GM12878 (cell line): ENCODE results near the gene NDUFB7. TPM values are rescaled to one million over a fixed set of nuclear protein-coding genes. Genes with fewer than 3 reads are reported as not detected.

ENCODE experiments used
- ATAC-seq: fragments of 200-7000 bp; cut with Tn5 transposase; 3 replicates; pipeline ENCODE4 v1.9.1; 2020; ENCODE audit warnings: mild to moderate bottlenecking, moderate library complexity
- BruUV-seq: library from RNA; stranded (reverse); fragments of 400-500 nt; replicated peaks from 2 replicates; lab custom pipeline; 2021; lab: Mats Ljungman, UMichigan
- CTCF ChIA-PET: fragments of 300-600 bp; sonication (Branson Sonifier 250); formaldehyde crosslinking; extraction: SDS; loops from one replicate; lab custom pipeline; 2021; ENCODE audit warnings: inconsistent platforms; lab: Yijun Ruan, JAX
- POLR2A ChIA-PET: fragments of 350-600 bp; formaldehyde crosslinking; extraction: SDS; loops from one replicate; lab custom pipeline; 2021; ENCODE audit warnings: inconsistent platforms; lab: Charles Lee
- RAD21 ChIA-PET: fragments of 300-600 bp; sonication (Branson Sonifier 250); formaldehyde crosslinking; loops from one replicate; lab custom pipeline; 2023; ENCODE audit warnings: antibody characterized with exemption; ENCODE audit not compliant: unreplicated experiment; lab: Charles Lee
- SMC1A ChIA-PET: fragments of 300-600 bp; sonication (Branson Sonifier 250); formaldehyde crosslinking; loops from one replicate; lab custom pipeline; 2023; ENCODE audit not compliant: unreplicated experiment, uncharacterized antibody; lab: Charles Lee
- DNase-seq: peaks from one replicate; pipeline ENCODE4 v3.0.0-alpha.2; 2011; ENCODE audit warnings: low read depth, low spot score
- FAIRE-seq: peaks from 3 replicates; lab custom pipeline; 2011; peaks lifted over from hg19 to GRCh38; lab: Jason Lieb, UNC
- H2AFZ ChIP-seq: 2 replicates; pipeline ENCODE4 v1.6.0; 2011; ENCODE audit warnings: low read depth, low read length, control low read depth; ENCODE audit not compliant: control insufficient read depth
- H3K27ac ChIP-seq: 2 replicates; pipeline ENCODE4 v1.5.1; 2011; ENCODE audit warnings: control low read depth; ENCODE audit not compliant: control insufficient read depth, insufficient read depth
- H3K27me3 ChIP-seq, 2 experiments: replicated peaks in 1 of 2; 2 replicates each; pipeline versions ENCODE4 v1.6.0 to v1.6.1; 2011; ENCODE audit warnings: low read length in 1 of 2; ENCODE audit not compliant: control insufficient read depth in 2 of 2, insufficient read depth in 2 of 2
- H3K36me3 ChIP-seq, 2 experiments: 2 replicates each; pipeline ENCODE4 v1.5.1; 2011; ENCODE audit warnings: low read length in 1 of 2; ENCODE audit not compliant: control insufficient read depth in 2 of 2, insufficient read depth in 2 of 2
- H3K4me1 ChIP-seq: 2 replicates; pipeline ENCODE4 v1.6.1; 2011; ENCODE audit warnings: mild to moderate bottlenecking, low read length, moderate library complexity, mixed read lengths; ENCODE audit not compliant: control insufficient read depth, insufficient read depth
- H3K4me2 ChIP-seq: 2 replicates; pipeline ENCODE4 v1.6.0; 2011; ENCODE audit warnings: control low read depth; ENCODE audit not compliant: control insufficient read depth, insufficient read depth
- H3K4me3 ChIP-seq: fragments of 200-600 bp; sonication (generic); 2 replicates; pipeline ENCODE4 v1.5.1; 2016
- H3K79me2 ChIP-seq: 2 replicates; pipeline ENCODE4 v1.6.0; 2011; ENCODE audit warnings: low read length; ENCODE audit not compliant: control insufficient read depth, insufficient read depth
- H3K9ac ChIP-seq: 2 replicates; pipeline ENCODE4 v1.8.0; 2011; ENCODE audit warnings: low read length, control low read depth, mixed read lengths; ENCODE audit not compliant: control insufficient read depth, insufficient read depth
- H3K9me3 ChIP-seq: replicated peaks from 3 replicates; pipeline ENCODE4 v1.5.1; 2011; ENCODE audit warnings: mild to moderate bottlenecking, low read length; ENCODE audit not compliant: control insufficient read depth, insufficient read depth
- H4K20me1 ChIP-seq: 2 replicates; pipeline ENCODE4 v1.6.0; 2011; ENCODE audit not compliant: control insufficient read depth, insufficient read depth
- FOS ChIP-seq: IDR thresholded peaks from 3 replicates; pipeline ENCODE4 v1.6.1; 2011; ENCODE audit warnings: borderline replicate concordance; ENCODE audit not compliant: insufficient read length; ENCODE audit errors: extremely low read depth
- NR2C2 ChIP-seq: IDR thresholded peaks from 2 replicates; pipeline ENCODE4 v1.6.1; 2011; ENCODE audit warnings: borderline replicate concordance, low read depth; ENCODE audit not compliant: control insufficient read depth, insufficient read length
- POLR2A ChIP-seq: IDR thresholded peaks from 2 replicates; pipeline ENCODE4 v1.6.1; 2011; ENCODE audit warnings: low read depth, mild to moderate bottlenecking, low read length
- WRNIP1 ChIP-seq: IDR thresholded peaks from 2 replicates; pipeline ENCODE4 v1.6.1; 2011; ENCODE audit warnings: low read depth, low read length, improper control_type of control experiment, borderline replicate concordance
- WGBS: methylation state at CpG from one replicate; pipeline ENCODE4 v1.1.6; 2016; ENCODE audit warnings: low lambda C conversion rate; ENCODE audit not compliant: insufficient replicate concordance, insufficient coverage; ENCODE audit errors: missing lambda C conversion rate; 5-methylcytosine and 5-hydroxymethylcytosine counted together
- in situ Hi-C: fragments of 300-500 bp; cut with MboI; formaldehyde crosslinking; loops from 9 replicates; pipeline ENCODE4 v1.14.3; 2018; ENCODE audit warnings: mixed read lengths
- intact Hi-C: fragments of 100-400 bp; cut with micrococcal nuclease; formaldehyde crosslinking; loops from one replicate; pipeline ENCODE4 v1.14.2; 2022; ENCODE audit not compliant: unreplicated experiment
- polyA plus RNA-seq, 11 experiments: library from polyadenylated mRNA; depleted of rRNA in 4 of 11; unstranded in 6 of 11; stranded (reverse) in 5 of 11; fragments of >200 nt; fragmentation: Nextera tagmentation in 4 of 11; fragmentation: Illumina TruSeq in 1 of 11; extraction: Ambion mirVana in 4 of 11; extraction: Trizol in 1 of 11; gene quantifications; 1 replicate in 1 of 11; 2 replicates in 10 of 11; pipeline versions ENCODE4 v1.2.1 to v1.2.3, GENCODE V29; 2011 to 2016; ENCODE audit warnings: inconsistent platforms in 2 of 11, missing spikeins in 2 of 11, low read depth in 1 of 11
- total RNA-seq, 4 experiments: library from RNA; depleted of rRNA in 3 of 4; stranded (reverse); fragments of >200 nt in 3 of 4; fragmentation: Illumina TruSeq in 1 of 4; extraction: Trizol in 1 of 4; gene quantifications; 2 replicates each; pipeline versions ENCODE4 v1.2.1 to v1.2.3, GENCODE V29; 2013 to 2021
- TF ChIP-seq, protein P1 (sequence below): IDR thresholded peaks from 2 replicates; pipeline ENCODE4 v1.6.1; 2012; ENCODE audit warnings: mild to moderate bottlenecking, low read depth, low read length

NDUFB7 gene
- total and polyA plus RNA-seq, 10 of the 15 experiments (the other 5 are each of a cell fraction or from before 2014, with no cell fraction given), result 14.6 to 480 (median 182) TPM

DNA sequence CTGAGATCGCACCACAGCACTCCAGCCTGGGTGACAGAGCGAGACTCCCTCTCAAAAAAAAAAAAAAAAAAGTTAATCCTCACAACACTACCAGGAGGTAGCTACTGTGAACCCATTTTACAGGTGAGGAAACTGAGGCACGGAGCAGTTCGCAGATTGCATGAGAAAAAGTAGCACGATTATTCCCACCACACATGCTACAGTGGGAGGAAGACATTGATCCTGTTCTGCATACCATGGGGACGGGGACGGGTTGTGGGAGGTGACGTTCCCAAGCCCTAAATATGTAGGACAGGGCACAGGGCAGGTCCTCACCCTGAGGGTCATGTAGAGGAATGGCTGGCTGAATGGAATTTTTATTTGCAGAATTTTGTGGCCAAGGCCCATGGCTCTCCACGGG is 34.8 kb upstream of the NDUFB7 start:
- Histone ChIP-seq H3K9ac (no peak overlapping the region), H3K4me2 (no peak overlapping the region), H3K4me3 (no peak overlapping the region)
- CTCF ChIA-PET, result interaction anchor here (4.3 to 5.6 kb wide), 2 partner anchors 33 to 80 kb away, joined by 26 to 39 read pairs; partner anchors contain the start of gene NDUFB7
- DNase-seq (no peak), ATAC-seq (no peak)
- TF ChIP-seq, protein P1, sequence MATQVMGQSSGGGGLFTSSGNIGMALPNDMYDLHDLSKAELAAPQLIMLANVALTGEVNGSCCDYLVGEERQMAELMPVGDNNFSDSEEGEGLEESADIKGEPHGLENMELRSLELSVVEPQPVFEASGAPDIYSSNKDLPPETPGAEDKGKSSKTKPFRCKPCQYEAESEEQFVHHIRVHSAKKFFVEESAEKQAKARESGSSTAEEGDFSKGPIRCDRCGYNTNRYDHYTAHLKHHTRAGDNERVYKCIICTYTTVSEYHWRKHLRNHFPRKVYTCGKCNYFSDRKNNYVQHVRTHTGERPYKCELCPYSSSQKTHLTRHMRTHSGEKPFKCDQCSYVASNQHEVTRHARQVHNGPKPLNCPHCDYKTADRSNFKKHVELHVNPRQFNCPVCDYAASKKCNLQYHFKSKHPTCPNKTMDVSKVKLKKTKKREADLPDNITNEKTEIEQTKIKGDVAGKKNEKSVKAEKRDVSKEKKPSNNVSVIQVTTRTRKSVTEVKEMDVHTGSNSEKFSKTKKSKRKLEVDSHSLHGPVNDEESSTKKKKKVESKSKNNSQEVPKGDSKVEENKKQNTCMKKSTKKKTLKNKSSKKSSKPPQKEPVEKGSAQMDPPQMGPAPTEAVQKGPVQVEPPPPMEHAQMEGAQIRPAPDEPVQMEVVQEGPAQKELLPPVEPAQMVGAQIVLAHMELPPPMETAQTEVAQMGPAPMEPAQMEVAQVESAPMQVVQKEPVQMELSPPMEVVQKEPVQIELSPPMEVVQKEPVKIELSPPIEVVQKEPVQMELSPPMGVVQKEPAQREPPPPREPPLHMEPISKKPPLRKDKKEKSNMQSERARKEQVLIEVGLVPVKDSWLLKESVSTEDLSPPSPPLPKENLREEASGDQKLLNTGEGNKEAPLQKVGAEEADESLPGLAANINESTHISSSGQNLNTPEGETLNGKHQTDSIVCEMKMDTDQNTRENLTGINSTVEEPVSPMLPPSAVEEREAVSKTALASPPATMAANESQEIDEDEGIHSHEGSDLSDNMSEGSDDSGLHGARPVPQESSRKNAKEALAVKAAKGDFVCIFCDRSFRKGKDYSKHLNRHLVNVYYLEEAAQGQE, result no peak
- TF ChIP-seq POLR2A (peak; percentile 36; the same call in 1 of the 2 replicates), NR2C2 (no peak), FOS (no peak), WRNIP1 (no peak)
- TF ChIP-seq, all 136 proteins: peak for 1
- H3K9me3 ChIP-seq, result peaks cover 2% of the 10 kb centered on the region; the same call in 2 of the 3 replicates
- H3K79me2 ChIP-seq, result no peaks in the 10 kb centered on the region
- BruUV-seq, result no TSS peak
- intact Hi-C loops (loop anchor here (5.0 kb wide), 1 partner anchor 34 kb away; the partner anchor contains the start of gene NDUFB7), in situ Hi-C loops (no loop called here)
- FAIRE-seq, result no peak
- peaks cover 36% of the 10 kb centered on the region for H3K4me1 ChIP-seq
- no peak overlapping the region for H3K27ac ChIP-seq
- H4K20me1 ChIP-seq, result no peaks in the 10 kb centered on the region
- no peak overlapping the region for H2AFZ ChIP-seq
- ChIA-PET SMC1A (interaction anchor here (5.0 kb wide), 1 partner anchor 80 kb away, joined by 63 read pairs; no protein-coding TSS in a partner anchor), RAD21 (interaction anchor here (6.0 kb wide), 1 partner anchor 79 kb away, joined by 38 read pairs; no protein-coding TSS in a partner anchor), POLR2A (interaction anchor here (0.6 to 1.3 kb wide), 2 partner anchors 33 to 82 kb away, joined by 3 to 7 read pairs; no protein-coding TSS in a partner anchor)
- peaks cover 11 to 21% of the 10 kb centered on the region in 2 experiments for H3K36me3 ChIP-seq
- 87% methylated on average over 9 of the region's 9 CpGs for WGBS
- H3K27me3 ChIP-seq, result no peaks in the 10 kb centered on the region
